HT1080 (cell line): ENCODE measurements around the gene HIP1. TPM values are rescaled to one million over a fixed set of nuclear protein-coding genes. Genes with fewer than 3 reads are reported as not detected.
A peak's percentile ranks its signal among the peaks of the same experiment; 100 is the strongest.
"Not testable (repeated sequence)": the region's sequence is repeated elsewhere in the genome, so short reads cannot be mapped to it uniquely, and the experiment has no call there.

Experiments
- DNase-seq: peaks from one replicate; pipeline ENCODE4 v3.0.0-alpha.2; 2015; ENCODE audit warnings: low read depth
- total RNA-seq: library from RNA; depleted of rRNA; stranded (reverse); fragments of >200 nt; shearing (Covaris generic); gene quantifications from 2 replicates; pipeline ENCODE4 v1.2.3, GENCODE V29; 2014

Gene HIP1
- total RNA-seq, 1 experiment from 2014 or later: 4.6 TPM

DNA sequence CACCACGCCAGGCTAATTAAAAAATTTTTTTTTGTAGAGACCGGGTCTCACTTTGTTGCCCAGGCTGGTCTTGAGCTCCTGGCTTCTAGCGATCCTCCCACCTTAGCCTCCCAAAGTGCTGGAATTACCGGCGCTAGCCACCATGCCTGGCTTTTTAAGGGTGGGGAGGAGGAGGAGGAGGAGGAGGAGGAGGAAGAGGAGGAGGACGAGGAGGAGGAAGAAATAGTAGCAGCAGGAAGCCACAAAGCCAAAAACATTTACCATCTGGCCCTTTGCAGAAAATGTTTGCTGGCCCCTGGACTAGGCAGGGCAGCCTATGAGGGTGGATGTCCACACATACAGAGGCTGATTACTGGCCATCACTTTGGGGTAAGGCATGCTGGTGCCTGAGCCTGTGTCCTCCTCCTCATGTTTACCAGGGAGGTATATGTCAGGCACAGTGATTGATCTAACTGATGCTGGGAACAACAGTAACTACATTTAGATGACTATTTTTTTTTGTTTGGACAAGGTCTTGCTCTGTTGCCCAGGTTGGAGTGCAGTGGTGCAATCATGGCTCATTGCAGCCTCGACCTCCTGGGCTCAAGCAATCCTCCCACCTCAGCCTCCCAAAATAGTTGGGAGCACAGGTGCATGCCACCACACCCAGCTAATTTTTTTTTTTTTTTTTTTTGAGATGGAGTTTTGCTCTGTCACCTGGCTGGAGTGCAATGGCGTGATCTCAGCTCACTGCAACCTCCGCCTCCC lies 122.1 kb downstream of the HIP1 start:
- no peak for DNase-seq

DNA sequence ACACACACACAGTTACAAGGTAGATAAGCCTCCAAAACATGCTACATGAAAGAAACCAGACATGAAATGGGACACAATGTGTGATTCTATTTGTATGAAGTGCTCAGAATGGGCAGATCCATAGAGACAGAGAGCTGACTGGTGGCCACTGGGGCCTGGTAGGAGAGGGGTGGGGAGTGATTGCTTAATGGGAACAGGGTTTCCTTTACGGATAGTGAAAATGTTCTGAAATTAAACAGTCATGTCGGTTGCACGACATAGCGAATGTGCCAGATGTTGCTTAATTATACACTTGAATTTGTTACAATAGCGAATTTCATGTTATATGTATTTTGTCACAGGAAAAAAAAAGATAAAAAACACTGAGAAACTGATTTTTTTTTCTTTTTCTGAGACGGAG lies 124.3 kb downstream of the HIP1 start:
- no peak for DNase-seq

DNA sequence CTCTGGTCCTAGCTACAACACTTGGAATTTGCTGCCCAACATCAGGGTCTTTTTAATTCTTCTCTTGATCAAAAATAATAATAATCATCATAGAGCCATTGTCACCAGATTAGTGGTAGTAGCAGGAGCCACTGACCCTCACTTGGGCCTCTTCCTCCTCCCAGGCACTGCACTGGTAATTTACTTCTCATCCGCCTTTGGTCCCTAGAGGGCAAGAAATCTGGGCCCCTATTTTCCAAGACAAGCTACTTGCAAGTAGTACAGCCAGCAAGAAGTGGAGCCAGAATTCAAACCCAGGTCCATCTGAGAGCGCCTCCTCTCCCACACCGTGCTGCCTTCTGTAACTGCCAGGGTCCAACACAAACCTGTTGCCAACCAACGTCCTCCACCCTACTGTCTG lies 125.4 kb downstream of the HIP1 start:
- no peak for DNase-seq

DNA sequence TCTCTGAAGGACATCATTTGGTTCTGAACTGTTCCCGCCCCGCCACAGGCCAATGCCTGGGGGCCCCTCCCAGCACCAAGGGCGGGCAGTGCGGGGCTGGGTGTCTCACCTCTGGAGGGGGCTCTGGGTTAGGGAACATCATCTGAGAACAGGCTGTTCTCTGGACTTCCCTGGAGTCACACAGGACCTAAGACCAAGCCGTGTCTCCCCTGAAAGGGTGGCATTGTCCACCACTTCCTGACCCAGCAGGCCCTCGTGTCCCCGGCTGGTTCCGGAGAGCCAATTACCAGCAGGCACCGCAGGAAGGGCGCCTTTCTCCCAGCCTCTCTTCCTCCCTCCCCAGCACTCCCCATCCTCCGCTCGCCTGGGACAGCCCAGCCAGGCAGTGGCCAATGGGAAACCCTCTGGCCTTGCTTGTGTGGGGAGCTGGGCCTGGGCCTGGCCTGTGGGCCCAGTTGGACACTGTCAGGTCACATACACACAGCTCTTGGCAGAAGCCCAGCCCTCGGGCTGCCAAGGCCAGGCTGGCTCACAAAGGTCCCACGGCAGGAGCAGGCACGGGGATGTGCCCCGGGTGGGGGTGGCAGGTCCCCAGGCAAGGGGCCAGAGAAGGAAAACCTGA lies 127.1 kb downstream of the HIP1 start:
- DNase-seq: no peak

DNA sequence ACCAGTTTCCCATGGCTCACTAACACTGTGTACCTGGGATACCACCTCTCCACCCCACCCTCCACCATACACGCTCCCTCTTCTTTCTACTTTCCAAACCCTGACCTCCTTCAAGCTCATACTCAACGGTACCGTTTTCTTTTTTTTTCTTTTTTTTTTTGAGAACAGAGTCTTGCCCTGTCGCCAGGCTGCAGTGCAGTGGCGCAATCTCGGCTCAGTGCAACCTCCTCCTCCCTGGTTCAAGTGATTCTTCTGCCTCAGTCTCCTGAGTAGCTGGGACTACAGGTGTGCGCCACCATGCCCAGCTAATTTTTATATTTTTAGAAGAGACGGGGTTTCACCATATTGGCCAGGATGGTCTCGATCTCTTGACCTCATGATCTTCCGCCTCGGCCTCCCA lies 129.3 kb downstream of the HIP1 start:
- DNase-seq: not testable (repeated sequence)

DNA sequence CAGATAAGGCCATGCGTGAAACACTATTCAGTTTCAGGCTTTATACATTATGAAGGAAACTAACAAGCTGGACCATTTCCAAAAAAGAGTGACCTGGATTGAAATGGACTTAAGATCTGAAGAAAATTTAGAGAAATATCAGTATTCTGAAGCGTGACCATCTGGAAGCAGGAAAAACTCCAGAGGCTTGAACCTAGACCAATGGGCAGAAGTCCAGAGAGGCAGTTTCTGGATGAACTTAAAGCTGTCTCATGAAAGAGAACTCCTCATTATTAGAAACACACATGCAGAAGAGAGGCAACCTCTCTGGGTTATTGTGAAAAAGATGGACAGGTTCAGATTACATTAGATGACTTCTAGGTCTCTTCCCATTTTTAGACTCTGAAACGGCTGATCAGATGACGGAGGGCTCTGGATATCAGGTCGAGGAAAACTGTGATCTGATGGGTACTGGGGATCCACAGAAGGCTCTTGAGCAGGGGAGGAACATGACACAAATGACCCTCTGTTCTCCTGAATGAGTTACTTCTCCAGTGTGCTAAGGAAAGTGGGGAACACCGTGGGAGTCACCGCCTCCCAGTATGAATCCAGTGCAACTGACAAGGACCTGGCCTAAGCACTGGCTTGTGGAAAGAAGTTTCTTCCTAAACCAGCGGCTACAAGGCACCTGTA lies 130.2 kb downstream of the HIP1 start:
- no peak for DNase-seq

DNA sequence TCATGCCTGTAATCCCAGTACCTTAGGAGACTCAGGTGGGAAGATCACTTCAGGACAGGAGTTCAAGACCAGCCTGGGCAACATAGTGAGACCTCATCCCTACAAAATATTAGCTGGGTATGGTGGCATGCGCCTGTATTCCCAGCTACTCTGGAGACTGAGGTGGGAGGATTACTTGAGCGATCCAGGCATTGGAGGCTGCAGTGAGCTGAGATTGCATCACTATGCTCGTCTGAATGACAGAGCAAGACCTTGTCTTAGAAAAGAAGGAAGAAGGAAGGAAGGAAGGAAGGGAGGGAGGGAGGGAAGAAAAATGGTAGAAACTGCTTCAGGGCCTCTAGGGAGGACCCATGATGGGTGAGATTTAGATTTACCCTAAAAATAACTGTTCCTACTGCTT lies 134.3 kb downstream of the HIP1 start:
- no peak for DNase-seq

DNA sequence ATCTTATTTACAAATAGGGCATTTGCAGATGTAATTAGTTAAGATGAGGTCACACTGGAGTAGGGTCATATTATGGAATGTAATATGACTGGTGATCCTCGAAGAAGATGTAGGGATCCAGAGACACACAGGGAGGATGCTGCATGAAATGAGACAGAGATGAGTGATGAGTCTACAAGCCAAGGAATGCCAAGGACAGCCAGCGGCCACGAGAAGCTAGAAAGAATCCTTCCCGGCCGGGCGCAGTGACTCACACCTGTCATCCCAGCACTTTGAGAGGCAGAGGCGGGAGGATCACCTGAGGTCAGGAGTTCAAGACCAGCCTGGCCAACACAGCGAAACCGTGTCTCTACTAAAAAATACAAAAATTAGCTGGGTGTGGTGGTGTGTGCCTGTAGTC lies 135.9 kb downstream of the HIP1 start:
- peak; percentile 29 for DNase-seq

DNA sequence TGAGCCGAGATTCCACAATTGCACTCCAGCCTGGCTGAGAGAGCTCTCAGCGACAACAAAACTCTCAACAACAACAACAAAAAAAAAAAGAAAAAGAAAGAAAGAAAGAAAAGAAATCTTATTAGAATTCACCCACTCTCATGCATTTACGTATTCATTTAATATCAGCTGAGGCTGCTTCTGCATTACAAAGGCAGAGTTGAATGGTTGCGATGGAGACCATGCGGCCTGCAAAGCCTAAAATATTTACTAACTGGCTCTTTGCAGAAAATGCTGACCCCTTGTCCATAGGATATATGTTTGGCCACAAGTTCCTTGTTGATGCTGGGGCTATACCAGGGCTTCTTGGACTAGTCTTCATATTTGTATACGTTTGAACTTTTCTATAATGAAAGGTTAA lies 137.2 kb downstream of the HIP1 start:
- DNase-seq: no peak

DNA sequence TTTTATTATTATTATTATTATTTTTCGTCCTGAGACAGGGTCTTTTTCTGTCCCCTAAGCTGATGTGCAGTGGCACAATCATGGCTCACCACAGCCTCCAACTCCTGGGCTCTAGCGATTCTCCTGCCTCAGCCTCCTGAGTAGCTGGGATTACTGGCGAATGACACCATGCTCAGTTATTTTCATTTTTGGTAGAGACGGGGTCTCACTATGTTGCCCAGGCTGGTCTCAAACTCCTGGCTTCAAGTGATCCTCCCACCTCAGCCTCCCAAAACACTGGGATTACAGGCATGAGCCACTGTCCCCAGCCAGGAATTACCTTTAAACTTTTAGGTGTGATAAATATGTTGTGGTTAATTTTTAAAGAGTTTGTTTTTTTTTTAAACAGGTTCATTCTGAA lies 138.0 kb downstream of the HIP1 start:
- DNase-seq: not testable (repeated sequence)

DNA sequence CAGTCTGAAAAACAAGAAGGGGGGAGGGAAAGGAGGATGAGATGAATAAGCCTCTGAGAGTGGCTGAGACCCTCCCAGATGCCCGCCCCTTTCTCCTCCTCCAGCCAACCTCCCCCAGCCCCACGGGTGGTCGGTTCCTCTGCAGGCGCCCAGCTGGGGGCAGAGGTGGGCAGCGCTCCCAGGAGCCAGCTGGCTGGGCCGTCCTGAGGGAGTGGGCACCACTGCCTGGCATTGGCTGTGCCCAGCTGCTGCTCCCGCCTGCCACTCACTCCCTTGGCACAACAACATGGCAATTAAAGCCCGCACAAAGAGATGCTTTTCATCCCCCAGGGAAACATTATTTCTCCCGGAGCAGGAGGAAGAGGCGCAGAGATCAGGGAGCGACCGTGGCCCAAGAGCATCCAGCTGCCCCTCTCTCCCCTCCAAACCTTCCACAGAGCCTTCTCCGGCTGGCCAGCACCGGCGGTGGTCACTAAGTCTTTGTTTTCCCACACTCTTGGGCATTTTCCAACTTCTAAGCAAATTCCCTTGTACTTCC lies 139.4 kb downstream of the HIP1 start:
- DNase-seq: no peak

DNA sequence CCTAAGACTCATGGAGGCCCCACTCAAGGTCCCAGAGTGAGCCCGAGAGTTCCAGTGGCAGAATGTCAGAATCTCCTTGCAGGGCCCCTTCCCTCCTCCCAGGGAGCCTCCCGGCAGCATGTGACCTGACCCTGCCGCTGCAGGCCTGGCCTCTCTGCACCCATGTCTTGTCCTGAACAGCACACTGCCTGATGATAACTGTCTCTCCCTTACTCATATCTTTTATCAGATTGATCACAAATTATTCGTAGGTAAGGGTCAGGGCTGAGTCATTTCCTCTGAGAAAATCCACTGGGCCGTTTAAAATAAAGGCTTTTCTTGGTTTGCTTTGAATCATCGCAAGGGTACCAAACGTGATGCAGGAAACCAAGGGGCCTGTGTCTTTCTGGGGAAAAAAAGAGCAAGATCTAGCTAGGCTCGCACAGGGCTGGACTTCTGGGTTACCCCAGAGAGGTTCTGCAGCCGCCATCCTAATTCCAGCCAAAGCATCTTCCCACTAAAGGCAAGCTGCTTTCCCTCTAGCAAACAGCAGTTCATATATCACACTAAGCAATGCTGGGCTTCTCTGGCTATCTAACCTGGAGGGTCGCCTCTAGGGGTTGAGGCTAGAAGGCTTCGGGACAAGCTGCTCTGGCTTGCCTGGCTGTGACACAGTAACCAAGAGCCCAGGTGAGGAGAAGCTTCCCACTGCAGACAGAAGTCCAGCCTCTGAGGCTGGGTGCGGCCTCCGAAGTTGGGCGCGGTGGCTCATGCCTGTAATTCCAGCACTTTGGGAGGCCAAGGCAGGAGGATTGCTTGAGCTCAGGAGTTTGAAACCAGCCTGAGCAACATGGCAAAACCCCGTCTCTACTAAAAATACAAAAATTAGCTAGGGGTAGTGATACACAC lies 141.8 kb downstream of the HIP1 start:
- peak; percentile 80 for DNase-seq

DNA sequence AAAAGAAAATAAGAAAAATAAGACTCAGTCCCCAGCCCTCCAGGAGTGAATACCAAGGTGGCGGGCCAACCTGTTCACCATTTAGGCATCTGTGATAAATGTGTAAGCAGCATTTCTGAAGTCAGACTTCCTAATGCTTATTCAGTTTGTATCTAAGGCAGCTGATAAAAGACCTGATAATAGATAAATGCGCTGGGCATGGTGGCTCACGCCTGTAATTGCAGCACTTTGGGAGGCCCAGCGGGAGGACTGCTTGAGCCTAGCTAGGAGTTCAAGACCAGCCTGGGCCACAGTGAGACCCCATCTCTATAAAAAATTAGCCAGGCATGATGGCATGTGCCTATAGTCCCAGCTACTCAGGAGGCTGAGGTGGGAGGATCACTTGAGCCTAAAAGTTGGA lies 143.0 kb downstream of the HIP1 start:
- no peak for DNase-seq

DNA sequence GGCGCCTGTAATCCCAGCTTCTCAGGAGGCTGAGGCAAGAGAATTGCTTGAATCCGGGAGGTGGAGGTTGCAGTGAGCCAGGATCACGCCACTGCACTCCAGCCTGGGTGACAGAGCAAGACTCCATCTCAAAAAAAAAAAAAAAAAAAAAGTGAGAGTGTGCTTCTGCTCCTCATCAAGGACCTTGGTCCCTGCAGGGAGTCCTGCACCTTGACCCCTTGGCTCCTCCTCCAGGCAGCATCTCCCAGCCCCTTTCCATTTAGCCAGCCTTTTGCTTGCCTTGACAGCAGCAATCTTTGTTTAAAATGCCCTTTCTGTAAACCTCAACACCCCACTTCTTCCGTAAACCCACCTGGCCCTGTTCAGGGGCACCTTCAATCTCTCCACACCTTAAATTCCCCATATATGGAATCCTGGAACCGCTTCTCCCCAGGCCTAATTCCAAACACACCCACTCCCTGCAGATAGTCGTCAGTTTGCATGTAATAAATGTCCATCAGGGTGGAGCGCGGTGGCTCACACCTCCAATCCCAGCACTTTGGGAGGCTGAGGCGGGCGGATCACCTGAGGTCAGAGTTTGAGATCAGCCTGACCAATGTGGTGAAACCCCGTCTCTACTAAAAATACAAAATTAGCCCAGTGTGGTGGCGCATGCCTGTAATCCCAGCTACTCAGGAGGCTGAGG lies 145.1 kb downstream of the HIP1 start:
- not testable (repeated sequence) for DNase-seq

DNA sequence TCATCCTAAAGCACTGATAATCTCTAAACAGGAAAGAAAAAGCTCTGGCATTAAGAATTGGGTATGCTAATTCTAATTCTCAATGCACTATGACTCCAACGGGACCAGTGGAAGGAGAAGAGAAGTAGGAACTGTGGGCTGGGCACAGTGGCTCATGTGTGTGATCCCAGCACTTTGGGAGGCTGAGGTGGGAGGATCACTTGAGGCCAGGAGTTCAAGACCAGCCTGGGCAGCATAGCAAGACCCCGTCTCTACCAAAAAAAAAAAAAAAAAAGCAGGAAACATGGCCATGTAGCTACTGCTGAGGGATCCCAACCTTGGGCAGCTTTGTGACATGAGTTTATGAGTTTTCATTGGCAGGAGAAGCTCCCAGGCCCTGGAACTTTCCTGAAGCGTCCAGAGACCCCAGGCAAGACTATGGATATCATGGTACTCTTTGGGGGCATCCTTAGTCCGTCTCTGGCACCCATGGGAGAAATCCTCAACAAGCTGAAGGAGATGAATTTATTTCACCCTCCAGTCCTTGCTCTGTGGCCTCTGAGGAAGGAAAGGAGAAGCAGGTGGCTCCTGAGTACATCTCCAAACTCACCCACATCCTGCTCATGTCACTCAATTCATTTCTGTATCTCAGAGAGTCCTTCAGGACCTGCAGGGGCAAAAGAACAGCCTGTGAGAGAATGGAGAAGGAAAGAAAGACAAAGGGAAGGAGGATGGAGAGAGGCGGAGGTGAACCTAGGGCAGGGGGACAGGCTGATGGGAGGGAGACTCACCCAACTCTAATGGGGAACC lies 147.1 kb downstream of the HIP1 start:
- no peak for DNase-seq

DNA sequence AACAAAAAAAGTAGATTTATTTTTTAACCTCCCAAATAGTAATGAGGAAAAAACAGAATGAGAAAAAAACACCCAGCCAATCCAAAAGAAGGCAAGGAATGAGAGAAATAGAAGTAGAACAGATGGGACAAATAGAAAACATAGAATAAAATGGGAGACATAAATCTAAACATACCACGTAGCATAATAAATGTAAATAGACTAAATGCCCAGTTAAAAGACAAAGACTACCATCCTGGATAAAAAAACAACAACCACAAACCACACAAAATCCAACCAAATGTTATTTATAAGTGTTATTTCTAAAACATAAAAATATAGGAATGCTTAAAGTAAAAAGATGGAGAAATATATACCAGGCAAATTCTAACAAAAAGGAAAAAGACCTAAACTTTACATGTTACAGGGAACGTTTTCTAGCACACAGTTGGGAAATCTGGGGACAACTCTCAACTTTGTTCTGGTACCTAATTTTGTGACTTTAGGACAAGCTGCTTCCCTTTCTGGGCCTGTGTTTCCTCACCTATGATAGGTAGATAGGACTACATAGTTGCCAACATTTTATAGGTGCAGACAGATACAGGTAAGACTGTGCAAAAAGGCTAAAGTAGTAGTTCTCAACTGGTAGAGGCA lies 148.3 kb downstream of the HIP1 start:
- DNase-seq: no peak

DNA sequence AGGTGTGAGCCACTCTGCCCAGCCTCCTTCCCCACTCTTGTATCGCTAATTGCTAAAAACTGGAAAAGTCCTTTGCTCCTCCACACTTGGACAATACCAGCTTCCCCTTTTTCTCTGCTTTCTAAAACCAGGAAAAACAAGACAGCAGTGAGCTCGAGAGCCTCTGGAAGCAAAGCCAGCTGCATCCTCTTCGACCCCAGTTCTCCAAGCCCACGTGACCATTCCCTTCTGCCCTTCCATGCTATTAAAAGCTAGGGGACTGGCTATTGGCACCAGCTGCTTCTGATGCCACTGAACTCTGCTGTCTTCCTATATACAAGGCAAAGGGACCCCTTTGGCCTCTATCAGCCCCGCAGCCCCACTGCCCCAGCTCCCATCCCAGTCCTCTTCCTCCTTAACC lies 154.4 kb downstream of the HIP1 start:
- DNase-seq: no peak

DNA sequence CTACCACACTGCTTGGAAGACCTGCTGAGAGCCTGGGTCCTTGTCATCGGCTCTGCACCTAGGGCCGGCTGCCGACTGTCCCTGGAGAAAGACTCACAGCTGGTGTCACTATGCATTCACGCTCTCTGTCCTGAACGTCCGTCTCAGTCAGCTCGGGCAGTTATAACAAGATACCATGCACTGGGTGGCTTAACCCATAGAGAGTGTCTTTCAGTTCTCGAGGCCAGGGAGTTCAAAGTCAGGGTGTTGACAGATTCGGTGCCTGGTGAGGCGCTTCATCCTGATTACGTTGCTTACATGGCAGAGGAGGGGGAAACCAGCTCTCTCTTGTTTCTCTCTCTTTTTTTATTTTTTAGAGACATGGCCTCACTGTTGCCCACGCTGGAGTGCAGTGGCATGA lies 155.5 kb downstream of the HIP1 start:
- DNase-seq: no peak

DNA sequence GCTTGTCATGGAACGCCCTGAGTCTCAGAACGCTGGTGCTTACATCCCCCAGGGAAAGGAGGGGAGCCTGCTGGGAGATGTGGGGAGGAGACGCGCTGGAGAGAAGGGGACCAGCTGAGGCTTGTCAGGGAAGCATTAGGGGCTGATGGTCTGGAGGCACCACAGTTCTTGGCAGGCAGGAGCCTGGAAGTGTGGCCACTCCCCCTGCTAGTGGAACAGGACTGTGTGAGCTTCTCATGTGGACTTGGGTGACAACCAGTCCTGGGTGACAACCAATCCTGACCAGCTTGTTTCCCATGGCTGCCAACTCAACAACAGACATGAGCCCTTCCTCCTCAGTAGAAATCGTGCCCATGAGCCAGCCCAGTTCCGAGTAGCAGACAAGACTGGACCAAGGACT lies 158.8 kb downstream of the HIP1 start:
- DNase-seq: no peak

DNA sequence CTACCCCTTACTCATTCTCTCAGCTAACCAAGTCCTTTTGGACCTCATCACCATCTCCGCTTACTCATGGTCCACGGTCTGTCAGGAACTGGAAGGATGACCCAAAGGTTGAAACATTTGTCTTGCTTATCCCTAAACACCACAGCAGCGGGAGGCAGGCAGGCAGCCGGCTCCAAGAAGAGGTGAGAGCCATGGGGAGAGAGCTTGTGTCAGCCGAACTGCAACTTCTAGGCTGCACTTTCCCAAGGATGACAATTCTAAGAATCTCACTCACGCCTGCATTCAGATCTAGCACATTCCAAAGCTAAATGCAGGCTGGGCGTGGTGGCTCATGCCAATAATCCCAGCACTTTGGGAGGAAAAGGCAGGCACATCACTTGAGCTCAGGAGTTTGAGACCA lies 160.7 kb downstream of the HIP1 start:
- no peak for DNase-seq
